Activated T-cell treated with anti-CD3 and anti-CD28 coated beads for 48 hours (primary cell): ENCODE data around the gene NNT.
"Not testable (repeated sequence)": the region's sequence is repeated elsewhere in the genome, so short reads cannot be mapped to it uniquely, and the experiment has no call there.

Experiments
- DNase-seq: peaks from one replicate; pipeline ENCODE4 v3.0.0-alpha.2; 2020; ENCODE audit warnings: low read depth

The NNT gene

GRCh38 chr5:43719783-43720182 lies 116.8 kb downstream of the NNT start:
- not testable (repeated sequence) for DNase-seq

GRCh38 chr5:43728581-43728980 lies 125.6 kb downstream of the NNT start:
- DNase-seq, result no peak

GRCh38 chr5:43729846-43730478 lies 127.0 kb downstream of the NNT start:
- no peak for DNase-seq

- DNase-seq, result no peak
These were observed 127.9 kb downstream of the NNT start for GRCh38 chr5:43730832-43731342.

- DNase-seq, result no peak
These were observed 128.6 kb downstream of the NNT start for GRCh38 chr5:43731573-43731972.

GRCh38 chr5:43745923-43746548 lies 143.1 kb downstream of the NNT start:
- DNase-seq, result not testable (repeated sequence)

- DNase-seq, result no peak
These were observed 147.8 kb downstream of the NNT start for GRCh38 chr5:43750809-43751208.

GRCh38 chr5:43753069-43753468 lies 150.1 kb downstream of the NNT start:
- no peak for DNase-seq
